ENCODE data around the gene SBF2. TPM values are rescaled to one million over a fixed set of nuclear protein-coding genes. Genes with fewer than 3 reads are reported as not detected.
"Not testable (repeated sequence)": the region's sequence is repeated elsewhere in the genome, so short reads cannot be mapped to it uniquely, and the experiment has no call there.

Gene SBF2
- polyA plus RNA-seq, 1 donor from 2014 or later = 2.6 TPM

DNA sequence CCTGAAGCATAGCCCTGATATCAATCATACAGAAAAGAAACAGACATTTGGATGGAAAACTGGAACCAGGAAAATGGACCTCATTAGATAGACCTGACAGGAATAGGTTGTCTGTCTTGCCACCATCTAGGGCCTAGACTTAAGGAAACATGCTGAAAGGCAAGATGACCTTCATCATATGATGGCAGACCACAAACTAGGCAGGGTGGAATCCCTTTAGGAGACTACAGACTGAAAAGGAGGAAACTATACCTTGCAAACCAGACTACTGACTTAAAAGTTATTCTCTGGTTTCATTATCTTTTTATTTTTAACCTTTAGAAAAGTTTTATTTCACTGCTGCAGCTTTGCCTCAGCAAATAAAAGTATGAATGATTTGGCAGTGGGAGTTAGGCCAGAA, 20.3 kb downstream of the SBF2 start:
- Mint-ChIP-seq H3K36me3 (peaks cover 5% of the 10 kb centered on the region), H3K27me3 (peaks cover 2% of the 10 kb centered on the region), H3K4me3 (peak overlapping the region in 1 of 4 donors; percentile 29), H3K4me1 (peaks cover 6 to 9% (median 9%) of the 10 kb centered on the region in 3 donors), H3K9me3 (no peaks in the 10 kb centered on the region), H3K27ac (no peak overlapping the region)

DNA sequence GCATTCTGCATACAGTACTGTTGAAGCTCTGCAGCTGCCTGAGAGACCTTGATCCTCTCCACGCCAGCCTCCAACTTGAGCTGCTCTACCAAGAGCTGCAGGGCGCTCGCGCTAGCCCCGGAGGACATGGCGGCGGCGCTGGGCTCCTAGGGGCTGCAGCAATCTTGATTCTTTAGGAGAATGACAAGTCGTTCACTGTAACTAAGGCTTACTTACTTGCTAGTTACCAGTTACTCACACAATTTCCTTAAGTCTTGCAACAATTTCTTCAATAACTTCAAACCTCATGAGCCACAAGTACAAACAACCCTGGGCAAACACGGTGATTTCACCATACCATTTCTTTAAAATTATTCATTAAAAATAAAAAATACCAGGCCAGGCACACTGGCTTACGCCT, 21.9 kb downstream of the SBF2 start:
- no peaks in the 10 kb centered on the region for H3K27me3 Mint-ChIP-seq
- H3K36me3 Mint-ChIP-seq = peaks cover 5% of the 10 kb centered on the region
- H3K27ac Mint-ChIP-seq = no peak overlapping the region
- peaks cover 6 to 9% (median 9%) of the 10 kb centered on the region in 3 donors for H3K4me1 Mint-ChIP-seq
- H3K9me3 Mint-ChIP-seq = no peaks in the 10 kb centered on the region
- H3K4me3 Mint-ChIP-seq = no peak overlapping the region

DNA sequence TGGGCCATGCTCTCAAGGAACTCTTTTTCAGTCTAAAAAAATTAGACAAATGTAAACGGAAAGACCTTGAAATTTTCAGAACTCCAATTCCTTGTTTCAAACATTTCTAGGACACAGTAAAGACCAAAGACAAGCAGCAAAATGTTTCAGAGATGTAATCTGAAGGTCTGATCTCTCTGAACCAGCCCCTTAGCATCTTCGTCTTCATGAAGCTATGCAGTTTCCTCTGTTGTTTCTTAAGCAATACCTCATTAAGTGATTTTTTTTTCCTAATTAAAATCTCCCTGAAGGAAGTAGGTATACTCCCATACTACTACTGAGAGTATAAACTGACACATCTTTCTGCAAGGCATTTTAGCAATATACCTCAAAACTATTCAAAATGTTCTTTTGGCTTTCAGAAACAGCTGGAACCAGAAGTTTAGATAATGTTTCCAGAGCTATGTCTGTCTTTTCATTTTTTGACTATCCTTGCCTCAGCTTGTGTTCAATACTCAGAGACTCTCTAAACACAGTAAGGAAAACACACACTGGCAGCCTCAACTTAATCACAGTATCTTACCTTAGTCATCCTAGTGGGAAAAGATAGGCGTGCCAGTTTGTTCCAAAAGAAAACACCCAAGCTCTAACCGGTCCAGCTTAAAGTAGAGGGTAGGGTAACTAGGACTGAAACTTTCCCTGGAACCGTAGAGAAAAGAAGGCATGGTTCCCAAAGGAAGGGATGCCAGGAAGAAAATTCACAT, 25.1 kb downstream of the SBF2 start:
- Mint-ChIP-seq H3K4me3 (no peak overlapping the region), H3K27me3 (no peaks in the 10 kb centered on the region), H3K27ac (no peak overlapping the region), H3K9me3 (no peaks in the 10 kb centered on the region), H3K4me1 (peaks cover 0 to 4% (median 0%) of the 10 kb centered on the region in 3 donors), H3K36me3 (peaks cover 5% of the 10 kb centered on the region)

DNA sequence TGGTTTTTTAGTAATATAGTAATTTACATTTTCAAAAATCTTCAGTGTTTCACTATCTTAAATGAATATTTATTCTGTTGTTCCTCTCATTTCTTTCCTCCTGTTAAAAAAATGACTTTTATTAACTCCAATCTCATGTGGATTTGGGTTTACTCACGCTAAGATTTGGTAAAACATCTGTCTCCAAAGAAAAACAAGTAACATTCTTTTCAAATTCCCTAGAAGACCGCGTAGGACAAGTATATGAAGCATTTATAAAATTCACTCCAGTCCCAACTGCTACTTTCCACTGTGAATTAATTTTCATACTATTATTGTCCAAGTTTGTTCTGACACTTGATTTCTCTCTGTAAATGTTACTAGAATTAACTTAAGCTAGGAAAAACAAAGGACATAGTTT, 26.2 kb downstream of the SBF2 start:
- H3K27ac Mint-ChIP-seq = no peak overlapping the region
- no peaks in the 10 kb centered on the region for H3K4me1 Mint-ChIP-seq
- no peaks in the 10 kb centered on the region for H3K9me3 Mint-ChIP-seq
- no peaks in the 10 kb centered on the region for H3K27me3 Mint-ChIP-seq
- H3K36me3 Mint-ChIP-seq = peaks cover 5% of the 10 kb centered on the region
- no peak overlapping the region for H3K4me3 Mint-ChIP-seq

DNA sequence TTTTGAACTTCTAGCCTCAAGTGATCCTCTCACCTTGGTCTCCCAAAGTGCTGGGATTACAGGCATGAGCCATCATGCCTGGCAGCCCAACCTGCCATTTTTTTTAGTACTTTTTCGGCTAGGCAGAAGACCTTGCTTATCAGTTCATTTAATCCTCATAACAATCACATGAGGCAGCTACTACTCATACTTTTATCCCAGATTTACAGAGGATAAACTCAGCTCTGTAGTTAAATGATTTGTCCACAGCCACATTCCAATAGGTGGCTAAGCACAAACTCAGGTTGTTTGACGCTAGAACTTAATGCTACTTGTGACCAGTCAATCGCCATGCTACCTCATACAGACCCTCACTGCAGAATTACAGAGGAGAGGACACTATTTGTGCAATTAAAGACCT, 28.1 kb downstream of the SBF2 start:
- Mint-ChIP-seq H3K4me1 (peaks cover 0 to 2% (median 0%) of the 10 kb centered on the region in 3 donors), H3K4me3 (no peak overlapping the region), H3K27me3 (no peaks in the 10 kb centered on the region), H3K36me3 (peaks cover 5% of the 10 kb centered on the region), H3K9me3 (no peaks in the 10 kb centered on the region), H3K27ac (no peak overlapping the region)

DNA sequence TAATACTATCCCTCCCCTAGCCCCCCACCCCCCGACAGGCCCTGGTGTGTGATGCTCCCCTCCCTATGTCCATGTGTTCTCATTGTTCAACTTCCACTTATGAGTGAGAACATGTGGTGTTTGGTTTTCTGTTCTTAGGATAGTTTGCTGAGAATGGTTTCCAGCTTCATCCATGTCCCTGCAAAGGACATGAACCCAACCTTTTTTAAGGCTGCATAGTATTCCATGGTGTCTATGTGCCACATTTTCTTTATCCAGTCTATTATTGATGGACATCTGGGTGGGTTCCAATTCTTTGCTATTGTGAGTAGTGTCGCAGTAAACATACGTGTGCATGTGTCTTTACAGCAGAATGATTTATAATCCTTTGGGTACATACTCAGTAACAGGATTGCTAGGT, 29.3 kb downstream of the SBF2 start:
- H3K4me3 Mint-ChIP-seq, H3K27me3 Mint-ChIP-seq, H3K27ac Mint-ChIP-seq, H3K4me1 Mint-ChIP-seq, H3K36me3 Mint-ChIP-seq, H3K9me3 Mint-ChIP-seq: not testable (repeated sequence)

DNA sequence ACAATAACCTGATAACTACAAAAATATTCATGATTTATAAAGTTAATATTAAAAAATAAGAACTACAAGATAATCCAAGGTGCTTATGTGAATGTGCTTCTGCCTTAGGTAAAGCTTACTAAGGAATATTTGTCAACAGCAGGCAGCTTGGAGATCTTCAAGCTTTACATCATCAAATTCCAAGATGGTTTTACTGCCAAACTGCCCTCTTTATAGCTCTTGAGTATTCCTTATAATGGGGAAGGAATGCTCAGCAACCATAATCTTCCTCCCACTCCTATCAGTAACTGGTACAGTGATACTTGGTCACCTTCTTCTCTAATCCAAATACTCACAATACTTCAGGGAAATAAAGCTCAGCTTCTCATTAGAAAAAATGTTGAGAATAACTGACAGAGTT, 30.1 kb downstream of the SBF2 start:
- Mint-ChIP-seq H3K4me1 (peaks cover 0 to 5% (median 3%) of the 10 kb centered on the region in 3 donors), H3K9me3 (no peaks in the 10 kb centered on the region), H3K36me3 (no peaks in the 10 kb centered on the region), H3K27ac (no peak overlapping the region), H3K27me3 (no peaks in the 10 kb centered on the region), H3K4me3 (no peak overlapping the region)

DNA sequence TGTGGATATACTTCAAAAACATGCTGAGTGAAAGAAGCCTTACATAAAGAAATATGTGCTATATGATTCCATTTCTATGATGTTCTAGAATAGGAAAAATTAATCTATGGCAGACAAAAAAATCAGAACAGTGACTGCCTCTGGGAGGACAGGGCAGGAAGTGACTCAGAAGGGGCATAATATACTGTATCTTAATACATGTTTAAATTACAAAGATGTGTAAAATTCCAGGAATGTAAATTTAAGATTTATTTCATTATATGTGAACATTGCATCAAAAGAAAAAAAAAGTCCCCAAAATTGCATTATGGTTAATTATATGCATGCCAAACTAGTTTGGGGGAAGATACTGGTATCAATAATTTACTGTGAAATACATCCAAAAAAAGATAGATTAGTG, 32.2 kb downstream of the SBF2 start:
- peaks cover 4 to 7% (median 5%) of the 10 kb centered on the region in 3 donors for H3K4me1 Mint-ChIP-seq
- H3K27ac Mint-ChIP-seq = no peak overlapping the region
- H3K9me3 Mint-ChIP-seq = no peaks in the 10 kb centered on the region
- H3K36me3 Mint-ChIP-seq = no peaks in the 10 kb centered on the region
- no peak overlapping the region for H3K4me3 Mint-ChIP-seq
- no peaks in the 10 kb centered on the region for H3K27me3 Mint-ChIP-seq

DNA sequence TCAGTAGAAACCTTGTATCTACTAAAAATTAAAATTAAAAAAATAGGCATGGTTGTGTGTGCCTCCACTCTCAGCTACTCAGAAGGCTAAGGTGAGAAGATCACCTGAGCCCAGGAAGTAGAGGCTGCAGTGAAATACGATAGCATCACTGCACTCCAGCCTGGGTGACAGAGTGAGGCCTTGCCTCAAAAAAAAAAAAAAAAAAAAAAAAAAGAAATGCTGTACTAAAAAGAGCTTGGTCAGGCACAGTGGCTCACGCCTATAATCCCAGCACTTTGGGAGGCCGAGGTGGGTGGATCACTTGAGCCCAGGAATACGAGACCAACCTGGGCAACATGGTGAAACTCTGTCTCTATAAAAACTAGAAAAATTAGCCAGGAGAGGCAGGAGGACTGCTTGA, 36.5 kb downstream of the SBF2 start:
- no peak overlapping the region for H3K27ac Mint-ChIP-seq
- no peak overlapping the region for H3K4me3 Mint-ChIP-seq
- no peaks in the 10 kb centered on the region for H3K9me3 Mint-ChIP-seq
- H3K27me3 Mint-ChIP-seq = no peaks in the 10 kb centered on the region
- H3K4me1 Mint-ChIP-seq = peaks cover 8 to 16% (median 10%) of the 10 kb centered on the region in 3 donors
- H3K36me3 Mint-ChIP-seq = peaks cover 4% of the 10 kb centered on the region

DNA sequence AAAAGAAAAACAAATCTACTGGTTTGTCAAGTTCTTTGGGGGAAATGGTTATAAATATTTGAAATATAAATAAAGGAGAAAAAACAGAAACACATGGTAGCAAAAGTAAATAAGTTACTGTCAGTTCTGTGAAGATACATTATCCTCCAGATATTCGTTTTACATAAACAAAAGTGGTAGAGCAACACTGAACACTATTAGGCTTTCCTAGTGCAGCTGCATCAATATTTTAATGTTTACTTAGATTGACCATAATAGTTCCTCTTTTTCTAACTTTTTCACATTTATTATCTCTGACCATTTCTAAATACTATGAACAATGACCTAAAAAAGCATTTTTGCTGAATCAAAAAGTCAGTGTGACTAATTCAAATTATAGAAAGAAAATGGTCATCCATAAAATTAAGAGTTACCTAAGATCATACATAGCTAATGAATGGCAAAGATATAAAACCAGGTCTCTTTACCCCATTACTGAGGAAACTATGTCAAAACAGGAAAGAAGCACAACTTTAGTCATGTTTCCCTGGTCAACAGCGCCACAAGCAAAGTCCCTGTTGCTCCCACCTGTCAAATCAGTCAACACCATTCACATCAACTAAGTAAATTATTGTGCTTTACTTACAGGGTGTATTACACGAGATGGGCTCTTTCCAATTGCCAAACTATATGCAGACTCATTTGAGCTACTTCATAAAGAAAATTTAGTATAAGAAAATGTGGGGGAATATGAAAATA, 38.5 kb downstream of the SBF2 start:
- Mint-ChIP-seq H3K4me1 (peaks cover 6 to 16% (median 10%) of the 10 kb centered on the region in 3 donors), H3K27ac (peak overlapping the region in 2 of 3 donors; percentile 48 to 59), H3K27me3 (no peaks in the 10 kb centered on the region), H3K9me3 (no peaks in the 10 kb centered on the region), H3K4me3 (no peak overlapping the region), H3K36me3 (peaks cover 4% of the 10 kb centered on the region)

DNA sequence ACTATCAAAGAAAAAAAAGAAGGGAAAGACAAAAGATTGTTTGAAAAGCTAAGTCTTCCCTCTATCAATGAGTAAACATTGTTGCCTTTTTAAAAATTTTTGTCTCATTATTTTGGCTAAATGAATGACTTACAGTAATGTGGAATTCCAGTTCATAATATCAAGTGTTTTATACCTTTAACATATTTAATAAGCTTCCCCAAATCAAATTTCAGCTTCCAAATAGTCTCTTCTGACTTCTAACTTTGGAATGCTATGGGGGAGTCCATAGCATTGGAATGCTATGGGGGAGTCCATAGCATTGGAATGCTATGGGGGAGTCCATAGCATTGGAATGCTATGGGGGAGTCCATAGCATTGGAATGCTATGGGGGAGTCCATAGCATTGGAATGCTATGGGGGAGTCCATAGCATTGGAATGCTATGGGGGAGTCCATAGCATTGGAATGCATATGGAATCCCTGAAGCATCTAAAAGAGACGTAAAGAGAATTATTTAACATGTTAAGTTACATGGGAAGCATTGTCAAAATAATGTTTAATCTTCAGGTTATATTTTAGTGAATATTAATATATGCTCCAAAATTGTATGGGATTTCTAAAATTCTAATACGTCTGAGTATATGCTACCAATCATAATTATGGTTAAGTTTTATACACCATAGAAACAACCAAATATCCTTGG, 44.4 kb downstream of the SBF2 start:
- not testable (repeated sequence) for H3K9me3 Mint-ChIP-seq, H3K36me3 Mint-ChIP-seq, H3K27me3 Mint-ChIP-seq, H3K4me3 Mint-ChIP-seq, H3K27ac Mint-ChIP-seq, H3K4me1 Mint-ChIP-seq

DNA sequence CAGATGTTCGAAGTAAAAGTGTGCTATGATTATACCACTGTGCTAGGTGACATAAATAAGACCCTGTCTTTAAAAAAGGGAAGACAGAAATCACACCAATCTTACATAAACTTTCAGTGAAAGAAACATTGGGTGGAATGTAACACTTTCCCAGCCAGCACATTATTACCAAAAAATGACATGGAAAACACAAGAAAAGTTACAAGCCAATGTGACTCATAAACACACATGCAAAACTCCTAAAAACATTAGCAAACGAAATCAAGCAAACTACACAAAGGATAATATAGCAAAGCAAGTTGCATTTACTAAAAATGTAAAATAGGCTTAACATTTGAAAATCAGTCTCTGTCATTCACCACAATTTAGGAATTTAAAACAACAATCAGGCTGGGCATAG, 47.0 kb downstream of the SBF2 start:
- Mint-ChIP-seq H3K27ac (no peak overlapping the region), H3K36me3 (no peaks in the 10 kb centered on the region), H3K9me3 (no peaks in the 10 kb centered on the region), H3K4me1 (peaks cover 0 to 14% (median 5%) of the 10 kb centered on the region in 3 donors), H3K4me3 (no peak overlapping the region), H3K27me3 (peaks cover 1% of the 10 kb centered on the region)

DNA sequence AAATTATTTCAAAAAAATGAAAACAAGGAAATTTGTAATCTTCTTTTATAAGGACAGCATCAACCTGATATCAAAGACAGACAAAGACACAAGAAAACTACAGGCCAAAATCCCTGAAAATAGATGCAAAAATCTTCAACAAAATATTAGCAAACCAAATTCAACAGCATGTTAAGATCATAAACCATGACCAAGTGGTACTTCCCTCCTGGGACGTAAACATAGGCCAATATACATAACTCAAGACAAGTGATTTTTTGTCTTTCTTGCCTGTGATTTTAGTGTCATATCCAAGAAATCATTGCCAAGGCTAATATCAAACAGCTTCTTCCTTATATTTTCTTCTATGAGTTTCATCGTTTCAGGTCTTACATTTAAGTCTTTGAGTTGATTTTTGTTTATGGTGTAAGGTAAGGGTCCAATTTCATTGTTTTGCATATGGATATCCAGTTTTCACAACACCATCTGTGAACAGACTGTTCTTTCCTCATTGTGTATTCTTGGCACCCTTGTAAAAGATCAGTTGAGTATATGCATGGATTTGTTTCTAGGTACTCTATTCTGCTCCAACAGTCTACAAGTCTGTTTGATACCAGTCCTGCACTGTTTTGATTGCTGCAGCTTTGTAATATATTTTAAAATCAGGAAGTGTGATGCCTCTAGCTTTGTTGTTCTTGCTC, 50.0 kb downstream of the SBF2 start:
- Mint-ChIP-seq H3K4me3 (no peak overlapping the region), H3K4me1 (peaks cover 0 to 14% (median 5%) of the 10 kb centered on the region in 3 donors), H3K27me3 (peaks cover 3% of the 10 kb centered on the region), H3K27ac (no peak overlapping the region), H3K36me3 (no peaks in the 10 kb centered on the region), H3K9me3 (no peaks in the 10 kb centered on the region)

DNA sequence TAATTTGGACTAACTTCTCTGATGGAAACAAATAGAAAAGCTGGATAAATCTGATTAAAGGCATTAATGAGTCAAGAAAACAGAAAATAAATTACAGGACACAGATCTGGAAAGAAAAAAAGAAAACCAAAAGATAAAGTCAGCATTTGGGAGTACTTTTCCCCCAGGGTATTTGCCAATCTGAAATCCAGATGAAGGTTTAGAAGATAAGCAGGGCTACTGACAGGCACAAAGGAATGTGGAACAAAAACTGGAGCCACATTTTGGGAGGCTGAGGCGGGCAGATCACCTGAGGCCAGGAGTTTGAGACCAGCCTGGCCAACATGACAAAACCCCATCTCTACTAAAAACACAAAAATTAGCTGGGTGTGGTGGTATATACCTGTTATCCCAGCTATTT, 57.2 kb downstream of the SBF2 start:
- no peaks in the 10 kb centered on the region for H3K9me3 Mint-ChIP-seq
- H3K36me3 Mint-ChIP-seq = no peaks in the 10 kb centered on the region
- no peaks in the 10 kb centered on the region for H3K4me1 Mint-ChIP-seq
- no peak overlapping the region for H3K4me3 Mint-ChIP-seq
- H3K27me3 Mint-ChIP-seq = peaks cover 6% of the 10 kb centered on the region
- no peak overlapping the region for H3K27ac Mint-ChIP-seq

DNA sequence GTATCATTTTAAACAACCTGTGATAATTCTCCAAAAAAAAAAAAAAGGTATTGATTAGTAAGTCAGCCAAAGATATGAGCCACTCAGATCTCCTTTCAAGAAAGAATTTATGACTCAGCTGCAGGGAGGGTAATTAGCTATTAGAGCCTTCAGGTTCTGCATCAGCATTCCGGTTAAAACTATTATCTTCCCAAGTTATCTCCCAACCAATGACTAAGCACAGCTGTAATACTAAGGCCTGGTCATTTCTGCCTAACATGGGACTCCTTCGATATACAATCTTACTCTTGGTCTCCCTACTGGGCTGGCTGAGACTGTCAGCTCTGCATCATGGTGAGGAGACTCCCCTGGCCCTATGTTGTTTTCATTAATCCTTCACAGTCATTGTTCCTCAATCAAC, 60.4 kb downstream of the SBF2 start:
- H3K36me3 Mint-ChIP-seq = peaks cover 1% of the 10 kb centered on the region
- no peak overlapping the region for H3K4me3 Mint-ChIP-seq
- H3K9me3 Mint-ChIP-seq = peaks cover 0 to 2% (median 0%) of the 10 kb centered on the region in 3 donors
- peaks cover 6% of the 10 kb centered on the region for H3K27me3 Mint-ChIP-seq
- no peak overlapping the region for H3K27ac Mint-ChIP-seq
- H3K4me1 Mint-ChIP-seq = no peaks in the 10 kb centered on the region

All from IgD-negative memory B cell (primary cell).